ENCODE measurements around the gene TCF4. TPM values are rescaled to one million over a fixed set of nuclear protein-coding genes. Genes with fewer than 3 reads are reported as not detected.

TCF4 gene
- total and polyA plus RNA-seq, 8 donors, result 5.1 to 187 (median 39.9) TPM

DNA sequence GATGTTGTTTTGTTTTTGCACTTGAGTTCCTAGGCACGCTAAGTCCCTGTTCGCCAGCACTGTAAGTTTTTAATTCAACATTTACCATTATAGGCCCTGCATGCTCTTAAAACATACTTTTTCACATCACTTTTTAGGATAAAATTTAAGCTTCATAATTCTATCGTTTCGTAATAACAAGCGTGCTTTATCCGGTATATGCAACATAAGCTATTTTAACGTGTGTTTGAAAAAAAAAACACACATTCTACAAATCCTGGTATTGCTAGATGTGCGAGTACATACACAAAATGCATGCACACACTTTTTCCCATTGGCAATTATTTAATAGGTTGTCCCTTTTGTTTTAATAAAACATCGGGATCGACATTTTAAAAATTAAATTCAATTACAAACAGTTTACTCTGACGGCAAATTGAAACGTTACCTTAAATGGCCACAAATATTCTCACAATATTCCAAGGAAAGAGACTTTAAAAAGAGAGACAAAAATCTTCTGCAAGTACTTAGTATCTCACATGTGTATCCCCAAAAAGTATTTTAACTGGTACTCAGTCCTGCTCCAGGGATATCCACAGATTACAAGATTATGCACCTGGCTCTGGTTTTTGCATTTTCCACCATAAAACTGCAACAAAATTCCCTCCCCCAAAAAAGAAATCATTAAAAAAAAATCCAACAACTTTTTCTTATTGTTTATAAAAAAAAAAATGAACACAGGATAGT, 1.0 kb upstream of the TCF4 start:
- H3K27ac ChIP-seq, result peak overlapping the region in 4 of 5 donors; percentile 75 to 91 (median 88)
- WGBS, 5 donors, result 2 to 8% (median 7%) methylated on average over 12 of the region's 12 CpGs
- H3K27me3 ChIP-seq, result peaks cover 0 to 12% (median 0%) of the 10 kb centered on the region in 3 donors
- peaks cover 0 to 28% (median 4%) of the 10 kb centered on the region in 4 donors for H3K4me1 ChIP-seq
- H3K4me3 ChIP-seq, result peak overlapping the region; percentile 57 to 71 (median 62)
- no peak for TF ChIP-seq POLR2A (IDR thresholded peaks at IDR 0.05)
- no peak for TF ChIP-seq EP300 (IDR thresholded peaks at IDR 0.05)
- no peak for TF ChIP-seq POLR2AphosphoS5 (IDR thresholded peaks at IDR 0.05)
- no peak for TF ChIP-seq CTCF (IDR thresholded peaks at IDR 0.05)
- no peak for DNase-seq
- no peaks in the 10 kb centered on the region for H3K36me3 ChIP-seq
- intact Hi-C loops (cut with DNase I; ENCODE audit: low total_unique reads), result loop anchor here (5.0 kb wide), 1 partner anchor 172 kb away; no protein-coding TSS in a partner anchor
- H3K9me3 ChIP-seq, result no peaks in the 10 kb centered on the region

DNA sequence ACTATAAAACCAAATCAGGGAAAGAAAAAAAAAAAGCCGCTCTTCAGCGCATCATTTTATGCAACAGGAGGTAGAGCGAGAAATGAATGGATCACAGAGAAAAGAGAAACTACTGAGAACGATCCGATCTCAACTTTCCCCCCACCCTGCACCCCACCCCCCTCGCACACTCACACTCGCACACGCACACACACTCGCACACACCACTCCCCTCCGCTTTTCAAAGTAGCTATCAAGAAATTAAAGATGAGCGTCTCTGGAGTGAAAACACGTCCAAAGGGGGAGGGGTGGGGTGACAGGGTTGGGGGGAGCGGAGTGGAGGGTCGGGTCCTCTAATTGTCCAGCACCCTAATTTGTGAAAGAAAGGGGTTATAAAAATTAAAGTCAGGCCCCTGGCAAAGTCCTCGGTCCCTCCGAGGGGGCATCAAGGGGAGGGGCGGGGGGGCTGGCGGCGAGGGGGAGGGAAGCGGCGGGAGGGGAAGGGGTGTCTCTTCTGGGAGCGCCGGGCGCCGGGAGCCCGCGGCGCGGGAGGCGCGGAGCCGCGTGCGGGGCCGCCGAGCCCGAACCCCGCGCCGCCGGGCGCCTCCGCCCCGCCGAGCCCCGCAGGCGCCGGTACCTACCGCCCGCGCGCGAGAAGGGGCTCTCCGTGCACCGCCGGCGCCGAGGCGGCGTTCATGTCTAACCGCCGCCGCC, 428 bp downstream of the TCF4 start:
- Histone ChIP-seq H3K9me3 (no peaks in the 10 kb centered on the region), H3K27me3 (peaks cover 0 to 12% (median 0%) of the 10 kb centered on the region in 3 donors), H3K4me1 (peaks cover 0 to 28% (median 4%) of the 10 kb centered on the region in 4 donors), H3K27ac (peak overlapping the region; percentile 75 to 91 (median 87)), H3K36me3 (no peaks in the 10 kb centered on the region), H3K4me3 (peak overlapping the region; percentile 57 to 71 (median 62))
- WGBS, 5 donors, result 0 to 1% (median 1%) methylated on average over 15 to 62 of the region's 63 CpGs
- intact Hi-C loops (cut with DNase I; ENCODE audit: low total_unique reads), result loop anchor here (5.0 kb wide), 1 partner anchor 170 kb away; no protein-coding TSS in a partner anchor
- TF ChIP-seq CTCF (IDR thresholded peaks at IDR 0.05) (no peak), EP300 (IDR thresholded peaks at IDR 0.05) (no peak), POLR2A (IDR thresholded peaks at IDR 0.05) (no peak), POLR2AphosphoS5 (IDR thresholded peaks at IDR 0.05) (no peak)
- peak in 1 of 2 donors; percentile 77 for DNase-seq

DNA sequence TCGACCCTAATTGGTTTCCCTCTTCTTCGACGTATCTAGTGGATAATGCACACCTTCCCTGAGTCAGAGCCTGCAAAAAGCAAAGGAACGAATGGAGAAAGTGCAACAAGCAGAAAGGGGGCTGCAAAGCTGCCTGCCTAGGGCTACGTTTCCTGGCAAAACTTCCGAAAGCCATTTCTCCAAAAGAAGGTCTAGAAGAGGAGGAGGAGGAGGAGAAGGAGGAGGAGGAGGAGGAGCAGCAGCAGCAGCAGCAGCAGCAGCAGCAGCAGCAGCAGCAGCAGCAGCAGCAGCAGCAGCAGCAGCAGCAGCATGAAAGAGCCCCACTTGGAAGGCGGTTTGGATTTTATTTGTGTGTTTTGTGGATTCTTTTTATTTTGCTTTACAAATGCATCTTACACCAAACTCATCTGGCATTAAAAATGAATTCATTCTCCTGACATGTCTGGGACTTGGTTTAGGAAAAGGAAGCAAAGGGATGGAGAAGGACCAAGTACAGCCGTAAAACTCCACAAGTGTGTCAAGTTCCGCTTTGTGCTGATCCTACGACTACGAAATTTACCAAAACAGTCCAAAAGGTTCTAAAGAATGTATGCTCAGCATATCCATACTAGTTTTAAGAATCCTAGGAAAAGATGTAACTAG, 2.0 kb downstream of the TCF4 start:
- 38 to 58% (median 46%) methylated on average over 11 of the region's 11 CpGs for WGBS, 5 donors
- Histone ChIP-seq H3K4me1 (peaks cover 0 to 28% (median 4%) of the 10 kb centered on the region in 4 donors), H3K27me3 (peaks cover 0 to 12% (median 0%) of the 10 kb centered on the region in 3 donors), H3K4me3 (peak overlapping the region; percentile 57 to 71 (median 62)), H3K9me3 (no peaks in the 10 kb centered on the region), H3K36me3 (no peaks in the 10 kb centered on the region), H3K27ac (peak overlapping the region in 4 of 5 donors; percentile 75 to 91 (median 88))
- DNase-seq, result peak in 1 of 2 donors; percentile 54
- intact Hi-C loops (cut with DNase I; ENCODE audit: low total_unique reads), result loop anchor here (5.0 kb wide), 1 partner anchor 169 kb away; no protein-coding TSS in a partner anchor
- TF ChIP-seq EP300 (IDR thresholded peaks at IDR 0.05) (no peak), CTCF (IDR thresholded peaks at IDR 0.05) (no peak), POLR2A (IDR thresholded peaks at IDR 0.05) (no peak), POLR2AphosphoS5 (IDR thresholded peaks at IDR 0.05) (no peak)

Measured in stomach (tissue), 9 donors.